ENCODE measurements around the gene MST1R. TPM values are rescaled to one million over a fixed set of nuclear protein-coding genes. Genes with fewer than 3 reads are reported as not detected.

Gene MST1R
- polyA plus RNA-seq, 6 donors from 2014 or later = not detected

Other genes starting within 250 kb of the MST1R start
- 100 to 1,000 TPM in 1 of 6 donors, 10 to 100 TPM in 5; 73.4 to 105 (median 82.2) TPM for gene APEH, start 229.5 kb downstream of the MST1R start, polyA plus RNA-seq (ENCODE audit: low read depth in 6 of 6)
- gene MST1, start 214.4 kb downstream of the MST1R start, polyA plus RNA-seq (ENCODE audit: low read depth in 6 of 6) = 1 to 10 TPM in 2 of 6 donors, under 1 TPM in 1, not detected in 3; 0.41 to 1.8 (median 1.1) TPM
- gene RNF123, start 214.3 kb downstream of the MST1R start, polyA plus RNA-seq (ENCODE audit: low read depth in 6 of 6) = 10 to 100 TPM in 5 of 6 donors, 1 to 10 TPM in 1; 5.7 to 19.5 (median 11.0) TPM
- gene AMIGO3, start 184.2 kb downstream of the MST1R start, polyA plus RNA-seq (ENCODE audit: low read depth in 6 of 6) = under 1 TPM in 2 of 6 donors, not detected in 4; 0.30 to 0.77 TPM
- gene GMPPB, start 179.9 kb downstream of the MST1R start, polyA plus RNA-seq (ENCODE audit: low read depth in 6 of 6) = 10 to 100 TPM; 11.5 to 22.0 (median 14.6) TPM
- 10 to 100 TPM; 16.2 to 23.9 (median 21.3) TPM for gene IP6K1, start 117.3 kb downstream of the MST1R start, polyA plus RNA-seq (ENCODE audit: low read depth in 6 of 6)
- not detected for gene CDHR4, start 104.0 kb downstream of the MST1R start, polyA plus RNA-seq (ENCODE audit: low read depth in 6 of 6)
- 10 to 100 TPM in 5 of 6 donors, 1 to 10 TPM in 1; 4.3 to 21.7 (median 15.4) TPM for gene INKA1, start 100.6 kb downstream of the MST1R start, polyA plus RNA-seq (ENCODE audit: low read depth in 6 of 6)
- 10 to 100 TPM; 38.5 to 67.7 (median 52.7) TPM for gene UBA7, start 89.9 kb downstream of the MST1R start, polyA plus RNA-seq (ENCODE audit: low read depth in 6 of 6)
- gene TRAIP, start 47.3 kb downstream of the MST1R start, polyA plus RNA-seq (ENCODE audit: low read depth in 6 of 6) = 1 to 10 TPM; 2.2 to 4.6 (median 3.8) TPM
- gene CAMKV, start 34.0 kb downstream of the MST1R start, polyA plus RNA-seq (ENCODE audit: low read depth in 6 of 6) = not detected
- gene MON1A, start 25.9 kb upstream of the MST1R start, polyA plus RNA-seq (ENCODE audit: low read depth in 6 of 6) = 10 to 100 TPM in 2 of 6 donors, 1 to 10 TPM in 4; 6.3 to 12.3 (median 8.0) TPM
- gene RBM6, start 36.3 kb upstream of the MST1R start, polyA plus RNA-seq (ENCODE audit: low read depth in 6 of 6) = 10 to 100 TPM; 32.6 to 89.1 (median 50.0) TPM
- 10 to 100 TPM; 33.9 to 88.8 (median 37.7) TPM for gene RBM5, start 185.0 kb upstream of the MST1R start, polyA plus RNA-seq (ENCODE audit: low read depth in 6 of 6)